NK-92 treated with Interleukin-12 subunit alpha and Interleukin-12 subunit beta, amount 100 ng/mL, for 24 hours (cell line): Measurements from ENCODE around the gene RAB40A.
A peak's percentile ranks its signal among the peaks of the same experiment; 100 is the strongest.
"Not testable (repeated sequence)": the region's sequence is repeated elsewhere in the genome, so short reads cannot be mapped to it uniquely, and the experiment has no call there.

ENCODE experiments used
- DNase-seq: peaks from one replicate; lab custom pipeline; 2025; lab: John Stamatoyannopoulos, UW

RAB40A gene

DNA sequence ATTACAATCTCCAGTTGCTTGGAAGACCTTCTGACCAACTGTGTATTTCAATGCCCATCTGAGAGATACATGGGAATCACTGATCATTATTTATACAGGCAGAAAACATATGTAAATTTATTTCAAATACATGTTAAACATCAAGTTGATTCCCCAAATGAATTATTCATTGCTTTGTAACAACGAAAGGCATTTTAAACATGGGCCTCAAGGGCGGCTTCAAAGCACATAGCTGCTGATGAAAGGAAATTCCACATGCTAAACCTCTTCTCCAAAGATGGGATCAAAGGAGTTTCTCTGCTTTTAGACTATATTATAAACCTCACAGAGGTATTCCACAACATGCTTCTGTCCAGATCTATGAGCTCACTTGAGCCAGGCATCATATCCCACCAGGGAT lies 4.3 kb upstream of the RAB40A start:
- DNase-seq = no peak

DNA sequence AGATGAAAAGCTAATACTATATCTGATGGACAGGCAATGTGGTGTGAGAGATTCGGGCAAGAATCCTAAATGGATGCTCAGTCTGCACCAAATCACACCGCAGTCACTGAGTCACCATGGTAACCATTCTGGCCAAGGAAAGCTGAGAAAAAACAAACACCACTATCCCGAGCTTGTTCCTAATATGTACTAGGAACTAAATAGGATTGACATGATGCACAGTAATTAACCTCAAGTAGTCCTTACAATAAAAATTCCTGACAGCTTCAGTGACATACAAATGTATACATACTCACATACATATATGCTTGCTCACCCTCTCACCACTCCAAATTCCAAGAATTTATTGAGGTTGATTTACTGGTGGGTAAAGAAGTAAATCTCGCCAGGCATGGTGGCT lies 1.1 kb upstream of the RAB40A start:
- DNase-seq = no peak

DNA sequence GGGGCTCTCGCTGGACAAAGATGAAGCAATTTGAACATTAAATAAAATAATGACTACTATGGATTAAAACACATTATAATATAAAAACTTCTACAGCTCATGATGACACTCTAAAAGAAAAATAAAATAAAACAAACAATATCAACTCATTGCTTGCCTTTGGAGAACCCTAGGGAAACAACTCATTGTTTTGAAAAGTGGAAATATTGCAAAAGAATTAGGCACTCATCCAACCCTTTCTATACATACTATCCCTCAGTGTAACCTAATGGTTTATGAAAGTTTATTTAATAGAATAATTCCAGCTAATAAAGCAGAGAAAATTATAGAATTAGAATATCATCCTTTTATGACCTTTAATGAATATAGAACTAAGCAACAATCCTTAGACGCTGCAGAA lies 718 bp downstream of the RAB40A start:
- no peak for DNase-seq

DNA sequence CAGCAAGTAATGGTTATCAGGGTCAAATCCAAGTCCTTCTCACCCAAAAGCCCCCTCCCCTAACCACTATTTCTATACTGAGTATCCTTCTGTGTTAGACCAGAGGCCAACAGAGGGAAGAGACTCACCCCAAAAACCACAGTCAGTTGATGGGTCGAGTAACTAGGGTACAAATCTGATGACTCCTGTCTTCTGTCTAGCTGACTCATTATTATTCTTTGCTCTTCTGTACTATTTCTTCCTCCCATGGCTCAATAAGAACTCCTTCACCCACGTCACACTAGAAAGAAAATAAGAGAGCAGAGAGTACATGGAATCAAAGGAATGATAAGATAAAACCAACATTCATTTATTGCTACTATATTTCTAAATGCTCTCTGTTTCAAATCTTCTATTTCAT lies 2.0 kb downstream of the RAB40A start:
- DNase-seq = no peak

DNA sequence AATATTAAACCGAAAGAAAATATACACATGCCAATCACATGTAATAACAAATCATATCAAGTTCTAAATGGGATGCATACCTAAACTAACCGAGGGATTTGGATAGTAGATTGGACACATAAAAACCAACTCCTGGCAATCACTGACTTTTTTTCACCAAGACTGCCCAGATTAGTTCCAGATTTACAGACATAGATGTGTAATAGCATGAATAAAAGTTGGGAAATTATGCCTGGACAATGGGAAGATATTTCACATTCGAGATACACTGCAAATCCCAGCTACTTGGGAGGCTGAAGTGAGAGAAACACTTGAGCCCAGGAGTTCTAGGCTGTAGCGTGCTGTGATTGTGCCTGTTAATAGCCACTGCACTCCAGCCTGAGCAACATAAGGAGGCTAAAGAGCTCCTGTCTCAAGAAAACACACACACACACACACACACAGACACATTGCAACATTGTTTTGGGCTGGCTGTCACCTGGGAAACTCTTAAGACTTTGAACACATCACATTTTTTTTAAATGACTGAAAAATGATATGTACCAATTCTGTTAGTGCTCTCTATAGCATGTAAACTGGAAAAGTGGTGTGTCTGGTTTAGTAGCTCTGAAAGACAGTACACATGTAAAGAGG lies 5.7 kb downstream of the RAB40A start:
- DNase-seq = no peak

DNA sequence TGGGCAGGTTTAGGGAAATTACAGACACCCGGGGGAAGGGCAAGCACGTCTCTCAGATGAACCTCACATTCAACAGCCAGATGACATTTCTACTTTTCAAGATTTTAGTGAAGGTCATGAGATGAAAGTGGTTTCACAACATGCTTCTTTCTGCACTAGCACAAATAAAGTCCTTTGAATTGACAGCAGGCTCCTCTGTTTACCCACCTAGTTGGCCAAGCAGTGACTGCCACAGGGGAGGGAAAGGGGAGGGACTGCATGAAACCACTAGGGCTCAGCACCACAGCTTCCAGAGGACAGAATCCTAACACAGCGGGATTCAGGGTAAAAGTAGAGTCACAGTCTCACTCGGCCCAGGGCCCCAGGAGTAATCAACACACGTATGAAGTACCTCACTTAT lies 6.2 kb downstream of the RAB40A start:
- no peak for DNase-seq

DNA sequence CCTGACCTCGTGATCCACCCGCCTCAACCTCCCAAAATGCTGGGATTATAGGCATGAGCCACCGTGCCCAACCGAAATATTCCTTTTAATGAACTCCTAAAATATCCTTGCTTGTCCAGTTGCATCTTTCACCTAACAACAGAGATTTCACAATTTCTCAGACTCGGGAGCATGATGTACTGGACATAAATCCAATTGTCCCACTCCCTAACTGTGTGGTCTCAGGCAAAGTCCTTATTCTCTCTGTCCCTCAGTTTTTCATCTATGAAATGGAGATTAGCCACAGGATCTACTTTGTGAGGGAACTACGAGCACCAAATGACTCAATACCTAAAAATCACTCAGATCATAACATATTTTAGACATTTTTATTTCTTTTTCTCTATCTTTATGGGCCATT lies 9.3 kb downstream of the RAB40A start:
- DNase-seq = no peak

DNA sequence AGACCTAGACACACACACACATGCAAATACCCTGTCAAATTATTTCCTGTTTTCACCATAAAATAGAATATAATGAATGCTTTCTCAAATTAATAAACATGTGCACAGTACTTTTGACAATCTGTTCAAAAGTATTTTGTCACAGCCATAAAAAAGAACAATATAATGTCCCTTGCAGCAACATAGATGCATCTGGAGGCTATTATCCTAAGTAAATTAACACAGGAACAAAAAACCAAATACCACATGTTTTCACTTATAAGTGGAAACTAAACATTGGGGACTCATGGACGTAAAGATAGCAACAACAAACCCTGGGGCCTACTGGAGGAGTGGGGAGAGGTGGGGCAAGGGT lies 15.5 kb downstream of the RAB40A start:
- no peak for DNase-seq

DNA sequence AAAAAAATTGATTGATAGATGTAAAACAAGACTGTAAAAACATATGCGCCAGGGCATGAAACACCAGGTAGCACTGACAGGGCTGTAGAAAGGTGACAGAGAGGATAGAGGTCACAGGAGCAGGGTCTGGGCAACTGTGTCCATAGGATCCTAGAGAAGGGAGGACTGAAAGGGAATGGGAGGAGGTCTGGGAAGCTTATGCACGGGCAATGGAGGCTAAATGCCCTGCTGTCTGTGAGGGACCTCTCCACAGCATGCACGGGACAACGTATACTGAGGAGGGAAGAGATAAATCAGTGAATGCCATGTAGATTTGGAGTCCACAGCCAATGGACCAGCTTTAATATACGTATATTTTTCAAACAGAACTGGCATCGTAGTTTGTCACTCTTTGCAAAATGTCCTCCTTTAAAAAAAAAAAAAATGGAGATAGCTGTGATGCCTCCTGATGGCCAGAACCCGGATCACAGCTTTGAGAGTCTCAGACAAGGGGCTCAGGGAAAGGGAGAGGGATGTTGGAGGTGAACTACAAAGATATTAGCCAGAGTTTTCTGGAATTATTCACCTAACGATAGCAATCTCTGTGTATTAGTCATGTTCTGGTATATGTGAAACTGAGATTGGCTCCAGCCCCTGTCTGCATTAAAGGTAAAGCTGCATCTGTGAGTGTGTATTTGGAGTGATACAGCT lies 16.0 kb downstream of the RAB40A start:
- no peak for DNase-seq

DNA sequence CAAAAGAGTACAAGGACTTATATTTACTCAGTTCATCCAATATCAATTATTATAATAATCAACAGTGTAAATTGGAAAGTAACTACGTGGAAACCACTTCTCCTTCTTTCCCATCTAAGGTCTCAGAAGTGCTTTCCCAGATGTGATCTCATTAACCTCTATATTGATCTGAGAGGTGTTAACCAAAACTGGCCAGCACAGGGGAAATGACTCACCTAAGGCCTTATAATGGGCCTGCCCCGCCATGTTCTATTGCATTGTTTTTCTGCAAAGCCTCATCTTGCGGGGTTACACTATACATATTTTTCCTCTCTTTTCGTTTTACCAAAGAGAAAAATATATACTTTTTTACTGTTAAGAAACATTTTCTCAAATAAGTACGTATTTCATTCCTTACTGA lies 20.5 kb downstream of the RAB40A start:
- DNase-seq = peak; percentile 2

DNA sequence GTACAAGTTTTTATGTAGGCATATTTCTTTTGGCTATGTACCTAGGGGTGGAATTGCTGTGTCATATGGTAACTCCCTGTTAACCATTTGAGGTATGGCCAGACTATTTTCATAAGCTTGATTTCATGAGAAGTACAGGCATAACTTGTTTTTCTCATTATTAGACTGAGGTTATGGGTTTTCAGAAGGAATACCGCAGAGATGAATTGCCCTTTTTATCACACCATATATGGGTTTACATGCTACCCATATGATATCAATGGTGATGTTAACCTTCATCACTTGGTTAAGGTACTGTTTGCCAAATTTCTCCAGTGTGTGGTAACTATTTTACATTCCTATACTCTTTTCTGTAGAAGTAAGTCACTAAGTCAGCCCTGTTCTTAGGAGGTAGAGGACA lies 23.5 kb downstream of the RAB40A start:
- DNase-seq = no peak

DNA sequence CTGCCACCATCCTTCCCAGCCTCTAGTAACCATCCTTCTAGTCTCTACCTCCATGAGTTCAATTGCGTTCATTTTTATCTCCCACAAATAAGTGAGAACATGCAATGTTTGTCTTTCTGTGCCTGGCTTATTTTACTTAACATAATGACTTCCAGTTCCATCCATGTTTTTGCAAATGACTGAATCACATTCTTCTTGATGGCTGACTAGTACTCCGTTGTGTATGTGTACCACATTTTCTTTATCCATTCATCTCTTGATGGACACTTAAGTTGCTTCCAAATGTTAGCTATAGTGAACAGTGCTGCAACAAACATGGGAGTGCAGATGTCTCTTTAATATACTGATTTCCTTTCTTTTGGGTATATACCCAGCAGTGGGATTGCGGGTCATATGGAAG lies 25.7 kb downstream of the RAB40A start:
- DNase-seq = not testable (repeated sequence)

DNA sequence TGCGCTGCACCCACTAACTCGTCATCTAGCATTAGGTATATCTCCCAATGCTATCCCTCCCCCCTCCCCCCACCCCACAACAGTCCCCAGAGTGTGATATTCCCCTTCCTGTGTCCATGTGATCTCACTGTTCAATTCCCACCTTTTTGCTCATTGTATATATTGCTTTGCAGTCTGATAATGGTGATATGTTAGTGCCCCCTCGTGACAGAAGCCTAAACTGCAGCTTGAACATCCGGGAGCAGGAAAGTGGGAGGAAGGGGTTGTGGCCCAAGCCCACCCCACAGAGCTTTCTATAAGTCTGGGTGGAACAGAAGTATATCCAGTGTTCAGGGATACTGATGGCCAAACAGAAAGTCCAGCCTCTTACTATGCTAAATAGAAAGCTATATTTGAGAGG lies 29.6 kb downstream of the RAB40A start:
- DNase-seq = not testable (repeated sequence)

DNA sequence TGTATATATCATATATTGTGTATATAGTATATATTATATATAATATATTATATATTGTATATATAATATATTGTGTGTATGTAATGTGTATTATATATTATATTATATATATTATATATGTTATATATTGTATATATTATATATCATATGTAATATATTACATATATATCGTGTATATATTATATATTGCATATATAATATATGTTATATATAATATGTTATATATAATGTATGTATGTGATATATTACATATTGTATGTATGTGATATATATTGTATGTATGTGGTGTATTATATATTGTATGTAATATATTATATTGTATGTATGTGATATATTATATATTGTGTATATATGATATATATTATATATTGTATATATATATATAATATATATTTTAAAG lies 30.5 kb downstream of the RAB40A start:
- no peak for DNase-seq

DNA sequence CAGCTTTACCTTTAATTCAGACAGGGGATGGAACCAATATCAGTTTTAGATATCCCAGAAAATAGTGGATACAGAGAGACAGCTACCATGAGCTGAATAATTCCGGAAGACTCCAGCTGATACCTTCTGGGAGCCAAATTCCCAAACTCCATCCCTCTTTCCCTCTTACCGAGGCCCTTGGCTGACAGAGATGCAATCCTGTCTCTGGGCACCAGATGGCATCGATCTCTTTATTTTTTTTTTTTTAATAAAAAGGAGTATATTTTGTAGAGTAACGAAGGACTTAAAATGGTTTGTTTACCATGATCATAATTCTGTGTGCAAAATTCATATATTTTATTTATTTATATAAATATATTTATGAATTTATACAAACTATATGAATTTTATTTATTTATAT lies 31.0 kb downstream of the RAB40A start:
- DNase-seq = no peak

DNA sequence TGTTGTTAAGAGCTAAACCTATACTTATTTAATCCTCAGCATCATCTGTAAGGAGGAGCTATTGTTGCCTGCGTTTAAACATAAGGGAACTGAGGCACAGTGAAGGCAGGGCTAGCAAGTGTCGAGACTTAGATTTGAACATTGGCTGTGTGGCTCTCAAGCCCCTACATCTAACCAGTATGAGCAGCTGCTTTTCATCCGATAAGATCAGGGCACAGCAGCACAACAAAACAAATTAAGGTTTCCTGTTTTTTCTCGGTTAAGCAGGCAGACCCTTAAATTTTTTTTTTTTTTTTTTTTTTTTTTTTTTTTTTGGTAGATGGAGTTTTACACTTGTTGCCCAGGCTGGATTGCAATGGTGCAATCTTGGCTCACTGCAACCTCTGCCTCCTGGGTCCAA lies 35.6 kb downstream of the RAB40A start:
- DNase-seq = no peak

DNA sequence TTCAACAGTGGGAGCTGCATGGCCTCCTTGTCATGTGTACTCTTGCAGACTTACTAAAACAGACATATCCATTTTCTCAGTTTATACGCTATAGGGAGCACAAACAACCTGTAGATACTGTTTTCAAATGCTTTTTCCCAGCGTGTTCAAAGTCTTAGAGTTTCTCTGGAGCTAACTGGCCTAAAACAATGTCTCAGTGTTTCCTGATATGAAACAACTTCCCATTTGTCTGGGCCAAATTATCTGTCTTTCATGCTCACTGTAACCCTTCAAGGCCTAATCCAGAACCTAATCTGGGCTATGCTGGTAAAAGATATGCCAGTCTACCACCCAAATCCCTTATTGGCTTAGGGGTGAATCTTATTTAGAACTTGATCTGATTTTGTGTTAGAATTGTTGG lies 38.8 kb downstream of the RAB40A start:
- no peak for DNase-seq

DNA sequence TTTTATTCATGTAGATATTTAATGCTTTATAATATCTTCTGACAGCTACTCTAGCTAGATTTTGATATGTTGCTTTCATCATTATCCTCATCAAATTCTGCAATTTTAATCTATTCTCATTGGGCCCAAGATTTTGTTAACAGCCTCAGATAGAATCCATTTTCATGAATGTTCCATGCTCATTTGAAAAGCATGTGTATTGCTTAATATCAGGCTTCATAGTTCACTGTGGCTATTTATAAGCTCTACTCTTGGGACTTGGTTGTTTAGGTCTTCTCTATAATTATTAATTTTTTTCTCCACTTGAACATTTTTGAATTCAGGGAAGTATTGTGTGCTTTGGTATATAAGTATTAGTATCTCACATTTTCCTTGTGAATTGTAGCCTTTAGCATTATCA lies 41.8 kb downstream of the RAB40A start:
- no peak for DNase-seq

DNA sequence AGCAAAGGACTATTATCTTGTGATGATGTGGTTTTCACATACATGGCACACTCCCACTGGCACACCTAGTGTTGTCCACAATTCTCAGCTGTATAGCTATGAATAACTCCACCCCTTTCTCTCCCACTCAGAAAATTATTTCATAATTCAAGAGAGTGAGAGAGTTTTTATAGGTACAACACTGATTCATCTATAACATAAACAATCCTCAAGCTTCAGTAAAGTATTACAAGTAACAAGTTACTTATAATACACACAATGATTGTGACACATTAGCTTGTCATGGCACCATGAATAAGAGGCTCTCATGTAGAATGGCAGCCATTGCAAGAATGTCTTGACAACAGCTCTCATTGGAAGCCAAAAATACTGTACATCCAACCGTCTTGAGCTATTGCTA lies 43.9 kb downstream of the RAB40A start:
- no peak for DNase-seq

DNA sequence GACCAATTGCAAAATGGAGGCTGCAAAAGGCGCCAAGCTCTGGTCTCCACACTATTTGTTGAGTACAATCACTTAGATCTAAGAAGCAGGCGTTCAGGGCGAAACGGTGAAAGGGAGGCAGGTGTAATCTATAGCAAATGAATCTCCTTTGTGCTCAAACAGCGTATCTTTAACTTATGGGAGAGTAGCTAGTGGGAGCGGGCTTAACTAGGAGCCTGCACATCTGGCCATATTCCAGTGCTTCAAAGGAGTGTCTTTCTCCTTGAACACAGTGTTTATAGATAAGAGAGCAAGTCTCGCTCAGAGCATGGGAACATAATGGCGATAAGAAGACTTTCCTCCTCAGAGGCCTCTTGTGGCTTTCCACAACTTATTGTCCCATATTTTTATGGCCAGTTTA lies 49.3 kb downstream of the RAB40A start:
- not testable (repeated sequence) for DNase-seq

DNA sequence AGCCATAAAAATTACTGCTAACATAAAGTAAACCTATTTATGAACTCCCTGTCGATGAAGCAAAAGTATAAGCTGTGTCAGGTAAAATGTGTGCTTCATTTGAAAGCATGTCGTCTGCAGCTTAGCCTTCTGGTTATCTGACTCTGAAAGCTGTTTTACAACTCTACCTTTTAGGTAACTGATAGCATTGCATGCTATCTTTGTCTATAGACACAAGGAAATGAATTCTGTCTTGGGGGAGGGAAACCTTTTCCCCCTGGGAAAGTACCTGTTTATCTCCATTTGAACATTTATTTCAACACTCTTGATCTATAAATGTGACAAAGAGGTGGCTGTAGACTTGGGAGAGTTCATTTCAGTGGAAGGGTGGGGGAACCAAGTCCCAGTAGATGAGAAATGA lies 51.4 kb downstream of the RAB40A start:
- no peak for DNase-seq

DNA sequence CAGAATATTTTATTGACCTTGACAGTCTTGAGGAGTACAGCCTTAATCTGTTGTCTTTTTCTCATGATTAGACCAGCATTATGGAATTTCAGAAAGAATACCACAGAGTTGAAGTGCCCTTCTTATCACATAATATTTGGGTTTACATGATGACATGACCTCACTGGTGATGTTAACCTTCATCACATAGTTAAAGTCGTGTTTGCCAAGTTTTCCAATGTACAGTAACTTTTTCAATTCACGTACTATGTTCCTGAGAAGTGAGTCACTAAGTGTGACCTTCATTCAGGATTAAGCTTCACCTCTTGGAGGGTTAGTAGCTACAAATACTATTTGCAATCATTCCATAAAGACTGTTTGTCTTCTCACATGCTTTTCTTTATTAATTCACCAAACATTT lies 52.1 kb downstream of the RAB40A start:
- no peak for DNase-seq

DNA sequence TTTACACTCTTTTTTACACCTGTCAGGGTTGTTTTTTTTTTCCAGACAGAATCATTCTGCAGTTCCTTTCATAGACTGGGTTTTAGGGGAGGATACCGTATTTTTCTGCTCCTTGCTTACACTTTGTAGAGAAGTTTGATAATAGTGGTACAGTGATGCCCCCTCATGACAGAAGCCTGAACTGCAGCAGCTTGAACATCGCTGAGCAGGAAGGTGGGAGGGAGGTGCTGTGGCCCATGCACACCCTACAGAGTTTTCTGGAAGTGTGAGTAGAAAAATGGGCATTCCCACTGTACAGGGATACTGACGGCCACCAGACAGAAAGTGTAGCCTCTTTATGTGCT lies 54.5 kb downstream of the RAB40A start:
- DNase-seq = peak; percentile 10

DNA sequence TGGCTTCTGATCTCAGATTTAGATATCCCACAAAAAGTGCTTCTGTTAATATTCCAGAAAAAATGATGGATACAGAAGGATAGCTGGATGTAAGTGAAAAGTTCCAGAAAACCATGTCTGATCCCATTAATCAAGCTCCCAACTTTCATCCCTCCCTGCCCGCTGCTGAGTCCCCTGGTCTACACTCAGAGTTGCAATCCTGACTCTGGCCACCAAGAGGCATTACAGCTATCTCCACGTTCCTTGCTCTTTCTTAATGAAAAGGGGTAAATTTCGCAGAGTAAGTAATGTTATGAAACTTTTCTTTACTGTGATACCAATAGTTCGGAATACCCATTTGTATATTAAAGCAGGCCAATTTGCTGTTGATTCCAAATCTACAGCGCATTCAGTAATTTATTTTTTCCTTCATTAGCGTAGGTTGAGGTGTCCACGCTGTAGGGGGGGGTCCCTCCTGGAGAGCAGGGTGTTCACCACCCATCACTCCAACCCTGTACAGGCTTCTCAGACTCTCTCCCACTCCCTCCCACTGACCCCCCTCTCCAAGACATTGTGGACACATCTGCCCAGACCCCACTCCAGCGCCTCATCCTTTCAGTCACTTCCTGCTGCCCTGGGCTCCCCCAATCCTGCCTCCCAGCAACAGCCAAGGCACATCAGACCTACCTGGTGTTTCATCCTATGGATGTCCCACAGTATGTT lies 55.1 kb downstream of the RAB40A start:
- DNase-seq = no peak
